ENCODE results near the gene ZNF407.
"Not testable (repeated sequence)": the region's sequence is repeated elsewhere in the genome, so short reads cannot be mapped to it uniquely, and the experiment has no call there.

ZNF407 gene

GRCh38 chr18:75081486-75081885 is 483.8 kb downstream of the ZNF407 start:
- H3K36me3 ChIP-seq (ENCODE audit: low read length) = 0 out of 2 replicates have a peak, but pooled peaks cover 2% of the 10 kb centered on the region
- H3K27ac ChIP-seq (ENCODE audit: low read depth, low read length) = no peak overlapping the region
- no peak overlapping the region for H3K4me2 ChIP-seq (ENCODE audit: low read depth, low read length, poor library complexity, severe bottlenecking)
- no peaks in the 10 kb centered on the region for H3F3A ChIP-seq (ENCODE audit: insufficient read depth)
- H3K4me3 ChIP-seq (ENCODE audit: insufficient read depth, low read length, poor library complexity, severe bottlenecking) = no peak overlapping the region
- H3K9me3 ChIP-seq (ENCODE audit: insufficient read depth, low read length) = peaks cover 7% of the 10 kb centered on the region; the same call in 1 of the 2 replicates
- H3K27me3 ChIP-seq (ENCODE audit: low read length) = no peaks in the 10 kb centered on the region
- H3K9ac ChIP-seq (ENCODE audit: low read length) = no peak overlapping the region
- no peaks in the 10 kb centered on the region for H4K20me1 ChIP-seq (ENCODE audit: low read depth, low read length)
- no peaks in the 10 kb centered on the region for H3K9me2 ChIP-seq (replicated peaks; ENCODE audit: insufficient read depth, low read length)
- H2AFZ ChIP-seq (ENCODE audit: low read depth, low read length, severe bottlenecking) = no peak overlapping the region
- H3K79me2 ChIP-seq (ENCODE audit: insufficient read depth, low read length) = no peaks in the 10 kb centered on the region
- no peak for TF ChIP-seq CTCF (IDR thresholded peaks at IDR 0.05; ENCODE audit: insufficient read depth, low read length, poor library complexity, severe bottlenecking)
- no peak for TF ChIP-seq EZH2phosphoT487 (conservative IDR thresholded peaks at IDR 0.05; ENCODE audit: low read length)

GRCh38 chr18:75083131-75083530 is 485.5 kb downstream of the ZNF407 start:
- H3K4me2 ChIP-seq (ENCODE audit: low read depth, low read length, poor library complexity, severe bottlenecking) = no peak overlapping the region
- H3K27me3 ChIP-seq (ENCODE audit: low read length) = no peaks in the 10 kb centered on the region
- H3K27ac ChIP-seq (ENCODE audit: low read depth, low read length) = no peak overlapping the region
- H3K9me3 ChIP-seq (ENCODE audit: insufficient read depth, low read length) = peaks cover 2% of the 10 kb centered on the region; the same call in 1 of the 2 replicates
- H3K36me3 ChIP-seq (ENCODE audit: low read length) = 0 out of 2 replicates have a peak, but pooled peaks cover under 1% of the 10 kb centered on the region
- H3K4me3 ChIP-seq (ENCODE audit: insufficient read depth, low read length, poor library complexity, severe bottlenecking) = no peak overlapping the region
- no peaks in the 10 kb centered on the region for H3F3A ChIP-seq (ENCODE audit: insufficient read depth)
- no peak overlapping the region for H3K9ac ChIP-seq (ENCODE audit: low read length)
- H2AFZ ChIP-seq (ENCODE audit: low read depth, low read length, severe bottlenecking) = no peak overlapping the region
- H3K79me2 ChIP-seq (ENCODE audit: insufficient read depth, low read length) = no peaks in the 10 kb centered on the region
- H4K20me1 ChIP-seq (ENCODE audit: low read depth, low read length) = no peaks in the 10 kb centered on the region
- no peak for TF ChIP-seq CTCF (IDR thresholded peaks at IDR 0.05; ENCODE audit: insufficient read depth, low read length, poor library complexity, severe bottlenecking)
- TF ChIP-seq EZH2phosphoT487 (conservative IDR thresholded peaks at IDR 0.05; ENCODE audit: low read length) = no peak
- H3K9me2 ChIP-seq (replicated peaks; ENCODE audit: insufficient read depth, low read length) = no peaks in the 10 kb centered on the region

- Histone ChIP-seq H3K9me3 (ENCODE audit: insufficient read depth, low read length) (no peaks in the 10 kb centered on the region), H3K9ac (ENCODE audit: low read length) (no peak overlapping the region), H3K9me2 (replicated peaks; ENCODE audit: insufficient read depth, low read length) (no peaks in the 10 kb centered on the region), H4K20me1 (ENCODE audit: low read depth, low read length) (no peaks in the 10 kb centered on the region), H3K27ac (ENCODE audit: low read depth, low read length) (no peak overlapping the region), H3K36me3 (ENCODE audit: low read length) (no peaks in the 10 kb centered on the region), H3K79me2 (ENCODE audit: insufficient read depth, low read length) (no peaks in the 10 kb centered on the region), H3K27me3 (ENCODE audit: low read length) (no peaks in the 10 kb centered on the region), H2AFZ (ENCODE audit: low read depth, low read length, severe bottlenecking) (no peak overlapping the region), H3K4me2 (ENCODE audit: low read depth, low read length, poor library complexity, severe bottlenecking) (no peak overlapping the region), H3K4me3 (ENCODE audit: insufficient read depth, low read length, poor library complexity, severe bottlenecking) (no peak overlapping the region), H3F3A (ENCODE audit: insufficient read depth) (no peaks in the 10 kb centered on the region)
- no peak for TF ChIP-seq EZH2phosphoT487 (conservative IDR thresholded peaks at IDR 0.05; ENCODE audit: low read length)
- no peak for TF ChIP-seq CTCF (IDR thresholded peaks at IDR 0.05; ENCODE audit: insufficient read depth, low read length, poor library complexity, severe bottlenecking)
Observed at GRCh38 chr18:75083761-75084160, 486.1 kb downstream of the ZNF407 start.

GRCh38 chr18:75085676-75086075 is 488.0 kb downstream of the ZNF407 start:
- H3K9ac ChIP-seq (ENCODE audit: low read length); H3K4me3 ChIP-seq (ENCODE audit: insufficient read depth, low read length, poor library complexity, severe bottlenecking); H3K36me3 ChIP-seq (ENCODE audit: low read length); H2AFZ ChIP-seq (ENCODE audit: low read depth, low read length, severe bottlenecking); H3K4me2 ChIP-seq (ENCODE audit: low read depth, low read length, poor library complexity, severe bottlenecking); H3K9me3 ChIP-seq (ENCODE audit: insufficient read depth, low read length); H3K27ac ChIP-seq (ENCODE audit: low read depth, low read length); H3F3A ChIP-seq (ENCODE audit: insufficient read depth); H3K27me3 ChIP-seq (ENCODE audit: low read length); H4K20me1 ChIP-seq (ENCODE audit: low read depth, low read length); H3K9me2 ChIP-seq (replicated peaks; ENCODE audit: insufficient read depth, low read length); H3K79me2 ChIP-seq (ENCODE audit: insufficient read depth, low read length): not testable (repeated sequence)
